ENCODE measurements around the gene TENM3.

Gene TENM3

GRCh38 chr4:182528819-182529218 is 285.6 kb downstream of the TENM3 start:
- Mint-ChIP-seq H3K4me3 (no peak overlapping the region), H3K27ac (no peak overlapping the region), H3K4me1 (no peaks in the 10 kb centered on the region), H3K9me3 (no peaks in the 10 kb centered on the region), H3K36me3 (no peaks in the 10 kb centered on the region), H3K27me3 (peaks cover 13% of the 10 kb centered on the region)

GRCh38 chr4:182530451-182530850 is 287.2 kb downstream of the TENM3 start:
- Mint-ChIP-seq H3K27me3 (peaks cover 13% of the 10 kb centered on the region), H3K27ac (no peak overlapping the region), H3K4me3 (no peak overlapping the region), H3K36me3 (no peaks in the 10 kb centered on the region), H3K4me1 (no peaks in the 10 kb centered on the region), H3K9me3 (no peaks in the 10 kb centered on the region)

- Mint-ChIP-seq H3K4me3 (no peak overlapping the region), H3K4me1 (no peaks in the 10 kb centered on the region), H3K9me3 (no peaks in the 10 kb centered on the region), H3K27me3 (peaks cover 10% of the 10 kb centered on the region), H3K27ac (no peak overlapping the region), H3K36me3 (no peaks in the 10 kb centered on the region)
These were observed 288.5 kb downstream of the TENM3 start for GRCh38 chr4:182531555-182532162.

- no peak overlapping the region for H3K4me3 Mint-ChIP-seq
- no peaks in the 10 kb centered on the region for H3K4me1 Mint-ChIP-seq
- no peak overlapping the region for H3K27ac Mint-ChIP-seq
- H3K27me3 Mint-ChIP-seq, result peaks cover 7% of the 10 kb centered on the region
- H3K36me3 Mint-ChIP-seq, result no peaks in the 10 kb centered on the region
- H3K9me3 Mint-ChIP-seq, result no peaks in the 10 kb centered on the region
These were observed 289.2 kb downstream of the TENM3 start for GRCh38 chr4:182532441-182532840.

- no peak overlapping the region for H3K4me3 Mint-ChIP-seq
These were observed 290.8 kb downstream of the TENM3 start for GRCh38 chr4:182533964-182534363.

GRCh38 chr4:182536221-182536811 is 293.1 kb downstream of the TENM3 start:
- Mint-ChIP-seq H3K27me3 (no peaks in the 10 kb centered on the region), H3K4me3 (no peak overlapping the region), H3K9me3 (no peaks in the 10 kb centered on the region), H3K27ac (no peak overlapping the region), H3K36me3 (no peaks in the 10 kb centered on the region), H3K4me1 (no peaks in the 10 kb centered on the region)

More at GRCh38 chr4:182533964-182534363, 290.8 kb downstream of the TENM3 start:
- Mint-ChIP-seq H3K4me1 (no peaks in the 10 kb centered on the region), H3K27ac (no peak overlapping the region), H3K36me3 (no peaks in the 10 kb centered on the region), H3K9me3 (no peaks in the 10 kb centered on the region), H3K27me3 (peaks cover 7% of the 10 kb centered on the region)

GRCh38 chr4:182537031-182537795 is 294.0 kb downstream of the TENM3 start:
- H3K27me3 Mint-ChIP-seq, result no peaks in the 10 kb centered on the region
- no peaks in the 10 kb centered on the region for H3K4me1 Mint-ChIP-seq
- no peaks in the 10 kb centered on the region for H3K36me3 Mint-ChIP-seq
- H3K27ac Mint-ChIP-seq, result no peak overlapping the region
- H3K9me3 Mint-ChIP-seq, result no peaks in the 10 kb centered on the region
- H3K4me3 Mint-ChIP-seq, result no peak overlapping the region

- Mint-ChIP-seq H3K9me3 (no peaks in the 10 kb centered on the region), H3K36me3 (no peaks in the 10 kb centered on the region), H3K4me3 (no peak overlapping the region), H3K4me1 (no peaks in the 10 kb centered on the region), H3K27me3 (no peaks in the 10 kb centered on the region), H3K27ac (no peak overlapping the region)
These were observed 294.8 kb downstream of the TENM3 start for GRCh38 chr4:182538031-182538430.

GRCh38 chr4:182540496-182540895 is 297.3 kb downstream of the TENM3 start:
- Mint-ChIP-seq H3K27me3 (no peaks in the 10 kb centered on the region), H3K9me3 (no peaks in the 10 kb centered on the region), H3K4me1 (no peaks in the 10 kb centered on the region), H3K4me3 (no peak overlapping the region), H3K36me3 (no peaks in the 10 kb centered on the region), H3K27ac (no peak overlapping the region)

GRCh38 chr4:182547435-182547834 is 304.2 kb downstream of the TENM3 start:
- Mint-ChIP-seq H3K4me3 (no peak overlapping the region), H3K27me3 (peaks cover 17% of the 10 kb centered on the region), H3K27ac (no peak overlapping the region), H3K4me1 (no peaks in the 10 kb centered on the region), H3K36me3 (no peaks in the 10 kb centered on the region), H3K9me3 (no peaks in the 10 kb centered on the region)

- no peaks in the 10 kb centered on the region for H3K4me1 Mint-ChIP-seq
- peaks cover 18% of the 10 kb centered on the region for H3K27me3 Mint-ChIP-seq
- no peak overlapping the region for H3K4me3 Mint-ChIP-seq
- no peaks in the 10 kb centered on the region for H3K9me3 Mint-ChIP-seq
- no peaks in the 10 kb centered on the region for H3K36me3 Mint-ChIP-seq
- H3K27ac Mint-ChIP-seq, result no peak overlapping the region
These were observed 305.0 kb downstream of the TENM3 start for GRCh38 chr4:182548156-182548555.

GRCh38 chr4:182549356-182549755 is 306.2 kb downstream of the TENM3 start:
- Mint-ChIP-seq H3K4me3 (no peak overlapping the region), H3K4me1 (no peaks in the 10 kb centered on the region), H3K27me3 (peaks cover 22% of the 10 kb centered on the region), H3K27ac (no peak overlapping the region), H3K36me3 (no peaks in the 10 kb centered on the region), H3K9me3 (no peaks in the 10 kb centered on the region)

GRCh38 chr4:182552948-182553347 is 309.7 kb downstream of the TENM3 start:
- no peak overlapping the region for H3K27ac Mint-ChIP-seq
- H3K27me3 Mint-ChIP-seq, result peaks cover 16% of the 10 kb centered on the region
- H3K9me3 Mint-ChIP-seq, result no peaks in the 10 kb centered on the region
- H3K4me1 Mint-ChIP-seq, result no peaks in the 10 kb centered on the region
- H3K36me3 Mint-ChIP-seq, result no peaks in the 10 kb centered on the region
- H3K4me3 Mint-ChIP-seq, result no peak overlapping the region

- no peaks in the 10 kb centered on the region for H3K4me1 Mint-ChIP-seq
- H3K9me3 Mint-ChIP-seq, result no peaks in the 10 kb centered on the region
- peaks cover 14% of the 10 kb centered on the region for H3K27me3 Mint-ChIP-seq
- no peak overlapping the region for H3K4me3 Mint-ChIP-seq
- no peaks in the 10 kb centered on the region for H3K36me3 Mint-ChIP-seq
- no peak overlapping the region for H3K27ac Mint-ChIP-seq
These were observed 310.5 kb downstream of the TENM3 start for GRCh38 chr4:182553653-182554052.

- Mint-ChIP-seq H3K9me3 (no peaks in the 10 kb centered on the region), H3K27ac (no peak overlapping the region), H3K36me3 (no peaks in the 10 kb centered on the region), H3K4me1 (no peaks in the 10 kb centered on the region), H3K27me3 (peaks cover 14% of the 10 kb centered on the region), H3K4me3 (no peak overlapping the region)
These were observed 311.5 kb downstream of the TENM3 start for GRCh38 chr4:182554736-182555135.

GRCh38 chr4:182555997-182556418 is 312.8 kb downstream of the TENM3 start:
- H3K36me3 Mint-ChIP-seq, result no peaks in the 10 kb centered on the region
- H3K27me3 Mint-ChIP-seq, result peaks cover 18% of the 10 kb centered on the region
- H3K4me1 Mint-ChIP-seq, result no peaks in the 10 kb centered on the region
- H3K9me3 Mint-ChIP-seq, result no peaks in the 10 kb centered on the region
- H3K27ac Mint-ChIP-seq, result no peak overlapping the region
- H3K4me3 Mint-ChIP-seq, result no peak overlapping the region

Data from activated naive CD4-positive, alpha-beta T cell treated with anti-CD3 and anti-CD28 coated beads, Interleukin-2, amount 50 U/mL, for 24 hours (primary cell).